Sciatic nerve (tissue), 2 donors: ENCODE results near the gene CCDC183. TPM values are rescaled to one million over a fixed set of nuclear protein-coding genes. Genes with fewer than 3 reads are reported as not detected.
A peak's percentile ranks its signal among the peaks of the same experiment; 100 is the strongest.

Source experiments
- ATAC-seq: fragments of 200-7000 bp; cut with Tn5 transposase; one replicate; pipeline ENCODE4 v1.9.1; 2020; ENCODE audit warnings: mild to moderate bottlenecking, moderate library complexity
- DNase-seq: peaks from one replicate; pipeline ENCODE4 v3.0.0-alpha.2; 2020; ENCODE audit warnings: low spot score
- intact Hi-C: fragments of 100-400 bp; cut with DNase I; formaldehyde crosslinking; loops from one replicate; pipeline ENCODE4 v1.14.2; 2022
- microRNA-seq: library from miRNA; unstranded; fragments of <30 nt; microRNA quantifications from one replicate; pipeline ENCODE4 v1.2.0, GENCODE V29; 2020
- total RNA-seq: library from RNA; stranded (reverse); fragmentation: NEBNext Ultra II Directional; extraction: Animal tissue kit (Norgen Biotek cat#: 25700); gene quantifications from one replicate; pipeline ENCODE4 v1.2.1, GENCODE V29; 2021
- donor health status: DM: no; HTN: no; CAD: no.
- donor health status: DM: no; HTN: no; CAD: no.

CCDC183 gene
- total RNA-seq, 1 donor from 2014 or later = 2.5 TPM

DNA sequence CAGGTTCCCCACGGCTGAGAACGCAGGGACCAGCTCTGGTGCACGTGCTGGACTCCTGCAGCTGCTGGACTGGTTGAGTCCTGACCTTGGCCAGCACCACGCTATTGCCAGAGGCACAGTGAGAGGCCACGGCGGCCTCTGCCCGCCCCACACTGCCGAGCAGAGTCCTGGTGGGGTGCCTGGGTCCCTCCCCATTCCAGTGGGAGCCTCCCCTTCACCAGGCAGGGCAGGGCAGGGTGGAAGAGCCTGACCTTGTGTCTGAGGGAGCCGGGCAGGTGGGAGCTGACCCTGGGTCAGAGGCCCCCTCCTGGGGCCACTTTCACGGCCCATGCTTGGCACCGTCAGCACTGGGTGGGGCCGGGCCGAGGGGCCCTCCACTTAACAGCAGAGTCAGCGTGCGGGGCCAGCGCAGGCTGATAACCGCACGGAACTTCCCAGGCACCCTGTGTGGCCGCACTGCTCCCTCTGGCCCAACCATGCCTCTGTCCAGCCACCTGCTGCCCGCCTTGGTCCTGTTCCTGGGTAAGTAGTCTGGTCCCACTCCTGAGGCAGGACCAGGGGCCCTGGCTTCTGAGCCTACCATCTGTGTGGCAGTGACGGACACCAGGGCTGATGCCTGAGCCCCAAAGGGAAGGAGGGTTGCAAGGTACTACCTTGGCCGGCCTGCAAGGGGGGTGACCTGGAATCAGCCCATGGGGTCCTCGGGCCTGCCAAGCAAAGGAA, 56.0 kb downstream of the CCDC183 start, which contains the start of gene MAMDC4:
Gene MAMDC4, plus strand, starts transcription at position 406 of the 723 bp plus-strand sequence. Its CDS starts 71 bp downstream, at position 477.
- ATAC-seq (no peak), DNase-seq (no peak)
- intact Hi-C loops = no loop called here

DNA sequence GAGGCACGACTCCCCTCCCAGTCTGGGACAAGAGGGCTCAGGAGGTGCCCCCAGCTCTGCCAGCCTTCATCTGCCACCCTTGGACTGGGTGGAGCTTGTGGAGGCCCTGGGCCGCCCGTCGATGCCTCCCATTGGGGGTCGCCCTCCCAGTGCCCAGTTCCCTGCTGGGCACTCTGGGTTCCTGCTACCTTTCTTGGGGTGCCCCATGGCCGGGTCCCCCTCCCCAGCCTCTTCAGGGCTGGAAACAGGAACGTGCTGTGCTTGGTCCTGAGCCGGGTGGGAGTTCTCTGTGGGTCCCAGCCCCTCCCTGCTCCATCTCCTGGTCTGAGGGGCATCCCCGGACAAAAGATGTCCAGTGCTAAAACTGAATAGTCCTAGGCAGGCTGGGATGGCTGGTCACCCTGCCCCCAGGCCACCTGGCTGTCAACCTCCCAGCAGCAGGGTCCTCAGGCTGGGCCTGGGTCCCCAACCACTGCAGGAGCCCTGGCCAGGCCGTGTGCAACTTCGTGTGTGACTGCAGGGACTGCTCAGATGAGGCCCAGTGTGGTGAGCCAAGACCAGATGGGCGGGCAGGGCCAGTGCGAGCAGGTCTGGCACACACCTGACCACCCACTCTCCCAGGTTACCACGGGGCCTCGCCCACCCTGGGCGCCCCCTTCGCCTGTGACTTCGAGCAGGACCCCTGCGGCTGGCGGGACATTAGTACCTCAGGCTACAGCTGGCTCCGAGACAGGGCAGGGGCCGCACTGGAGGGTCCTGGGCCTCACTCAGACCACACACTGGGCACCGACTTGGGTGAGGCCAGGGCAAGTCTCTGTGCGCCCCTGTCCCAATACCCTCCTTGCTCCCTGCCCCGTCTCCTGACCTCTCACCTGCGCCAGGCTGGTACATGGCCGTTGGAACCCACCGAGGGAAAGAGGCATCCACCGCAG, 56.8 kb downstream of the CCDC183 start:
- ATAC-seq = no peak
- intact Hi-C loops = no loop called here
- peak; percentile 59 for DNase-seq

DNA sequence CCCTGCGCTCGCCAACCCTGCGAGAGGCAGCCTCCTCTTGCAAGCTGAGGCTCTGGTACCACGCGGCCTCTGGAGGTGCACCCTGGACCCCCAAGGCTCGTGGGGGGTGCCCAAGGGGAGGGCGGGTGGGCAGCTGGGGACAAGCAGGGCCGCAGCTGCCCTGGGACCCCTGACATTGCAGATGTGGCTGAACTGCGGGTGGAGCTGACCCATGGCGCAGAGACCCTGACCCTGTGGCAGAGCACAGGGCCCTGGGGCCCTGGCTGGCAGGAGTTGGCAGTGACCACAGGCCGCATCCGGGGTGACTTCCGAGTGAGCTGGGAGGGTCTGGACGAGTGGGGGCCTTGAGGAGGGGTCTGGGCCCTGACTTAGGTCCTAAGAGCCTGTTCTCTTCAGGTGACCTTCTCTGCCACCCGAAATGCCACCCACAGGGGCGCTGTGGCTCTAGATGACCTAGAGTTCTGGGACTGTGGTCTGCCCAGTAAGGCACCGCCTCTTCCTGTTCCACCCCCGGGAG, 57.5 kb downstream of the CCDC183 start:
- ATAC-seq (no peak), DNase-seq (peak; percentile 55)
- intact Hi-C loops = no loop called here

GRCh38 chr9:136854113-136854841, 58.1 kb downstream of the CCDC183 start:
- peak; percentile 65 for DNase-seq
- intact Hi-C loops = no loop called here
- ATAC-seq = no peak

- DNase-seq (peak; percentile 57), ATAC-seq (no peak)
- intact Hi-C loops = no loop called here
Measured at GRCh38 chr9:136854842-136855460, 58.8 kb downstream of the CCDC183 start.

DNA sequence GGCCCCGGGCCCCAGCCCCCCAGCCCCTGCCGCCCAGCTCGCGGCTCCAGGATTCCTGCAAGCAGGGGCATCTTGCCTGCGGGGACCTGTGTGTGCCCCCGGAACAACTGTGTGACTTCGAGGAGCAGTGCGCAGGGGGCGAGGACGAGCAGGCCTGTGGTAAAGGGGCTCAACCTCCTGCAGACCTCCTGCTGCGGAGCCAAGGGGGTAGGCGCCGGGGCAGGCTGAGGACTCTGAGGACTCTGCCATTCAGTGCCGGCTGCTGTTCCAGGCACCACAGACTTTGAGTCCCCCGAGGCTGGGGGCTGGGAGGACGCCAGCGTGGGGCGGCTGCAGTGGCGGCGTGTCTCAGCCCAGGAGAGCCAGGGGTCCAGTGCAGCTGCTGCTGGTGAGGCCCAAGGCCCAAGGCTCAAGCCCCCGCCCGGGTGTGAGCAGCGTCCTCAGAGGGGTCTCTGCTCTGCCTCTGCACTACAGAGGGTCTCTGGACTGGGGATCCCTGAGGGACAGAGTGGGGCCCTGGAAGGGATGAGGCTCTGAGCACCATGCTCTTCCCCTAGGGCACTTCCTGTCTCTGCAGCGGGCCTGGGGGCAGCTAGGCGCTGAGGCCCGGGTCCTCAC, 59.4 kb downstream of the CCDC183 start:
- peak; percentile 57 for DNase-seq
- intact Hi-C loops = no loop called here
- ATAC-seq = no peak

DNA sequence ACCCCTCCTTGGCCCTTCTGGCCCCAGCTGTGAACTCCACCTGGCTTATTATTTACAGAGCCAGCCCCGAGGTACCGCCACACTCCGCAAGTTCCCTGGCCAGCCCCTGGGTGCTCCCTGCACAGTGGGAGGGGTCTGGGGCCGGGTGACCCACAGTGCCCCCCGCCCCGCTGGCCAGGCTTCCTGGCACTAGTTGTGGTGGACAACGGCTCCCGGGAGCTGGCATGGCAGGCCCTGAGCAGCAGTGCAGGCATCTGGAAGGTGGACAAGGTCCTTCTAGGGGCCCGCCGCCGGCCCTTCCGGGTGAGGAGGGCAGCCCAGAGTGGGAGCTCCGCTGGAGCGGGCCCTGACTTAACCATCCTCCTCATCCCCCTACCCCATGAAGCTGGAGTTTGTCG, 59.9 kb downstream of the CCDC183 start:
- intact Hi-C loops = no loop called here
- peak; percentile 59 for DNase-seq
- ATAC-seq = no peak

GRCh38 chr9:136856541-136857141, 60.5 kb downstream of the CCDC183 start:
- DNase-seq = peak; percentile 44
- intact Hi-C loops = no loop called here
- ATAC-seq = no peak

- peak; percentile 55 for DNase-seq
- intact Hi-C loops = no loop called here
- no peak for ATAC-seq
Measured at GRCh38 chr9:136857166-136857565, 61.0 kb downstream of the CCDC183 start.

Small RNAs within 50 kb of the gene (microRNA-seq; reads per million reads assigned to microRNA genes)
- gene MIR4292 (not detected), gene MIR6722 (not detected)

Other genes starting within 250 kb of the CCDC183 start
- gene EGFL7, start 133.4 kb upstream of the CCDC183 start, total RNA-seq = 242 TPM
- gene AGPAT2, start 108.9 kb upstream of the CCDC183 start, total RNA-seq = 33.9 TPM
- gene DIPK1B, start 83.8 kb upstream of the CCDC183 start, total RNA-seq = 11.6 TPM
- gene LCN10, start 53.4 kb upstream of the CCDC183 start, total RNA-seq = 5.5 TPM
- gene LCN6, start 47.8 kb upstream of the CCDC183 start, total RNA-seq = 7.0 TPM
- gene LCN8, start 38.1 kb upstream of the CCDC183 start, total RNA-seq = not detected
- not detected for gene LCN15, start 31.8 kb upstream of the CCDC183 start, total RNA-seq
- gene TMEM141, start 5.0 kb upstream of the CCDC183 start, total RNA-seq = 37.8 TPM
- 46.9 TPM for gene RABL6, start 11.6 kb downstream of the CCDC183 start, total RNA-seq
- gene AJM1, start 46.1 kb downstream of the CCDC183 start, total RNA-seq = 3.1 TPM
- gene PHPT1, start 53.1 kb downstream of the CCDC183 start, total RNA-seq = 76.4 TPM
- 3.0 TPM for gene MAMDC4, start 56.0 kb downstream of the CCDC183 start, total RNA-seq
- gene EDF1, start 70.0 kb downstream of the CCDC183 start, total RNA-seq = 201 TPM
- 17.0 TPM for gene TRAF2, start 90.2 kb downstream of the CCDC183 start, total RNA-seq
- 59.9 TPM for gene FBXW5, start 148.4 kb downstream of the CCDC183 start, total RNA-seq
- not detected for gene C8G, start 148.9 kb downstream of the CCDC183 start, total RNA-seq
- gene LCN12, start 155.9 kb downstream of the CCDC183 start, total RNA-seq = 8.6 TPM
- 1,668 TPM for gene PTGDS, start 181.2 kb downstream of the CCDC183 start, total RNA-seq
- gene LCNL1, start 186.7 kb downstream of the CCDC183 start, total RNA-seq = 4.1 TPM
- 46.6 TPM for gene PAXX, start 196.1 kb downstream of the CCDC183 start, total RNA-seq
- gene CLIC3, start 200.2 kb downstream of the CCDC183 start, total RNA-seq = 11.3 TPM
- gene ABCA2, start 231.9 kb downstream of the CCDC183 start, total RNA-seq = 298 TPM
- gene FUT7, start 235.8 kb downstream of the CCDC183 start, total RNA-seq = 0.18 TPM
- 157 TPM for gene NPDC1, start 249.8 kb downstream of the CCDC183 start, total RNA-seq